ENCODE measurements around the gene WSCD2. TPM values are rescaled to one million over a fixed set of nuclear protein-coding genes. Genes with fewer than 3 reads are reported as not detected.
"Not testable (repeated sequence)": the region's sequence is repeated elsewhere in the genome, so short reads cannot be mapped to it uniquely, and the experiment has no call there.

Gene WSCD2
- polyA plus RNA-seq, 3 donors: 8.3 to 15.0 (median 8.7) TPM

- no peak for DNase-seq (ENCODE audit: extremely low read depth in 1 of 11, low read depth in 9 of 11, low spot score in 4 of 11)
Observed at GRCh38 chr12:108207791-108208730, 79.0 kb downstream of the WSCD2 start.

GRCh38 chr12:108210001-108210400, 80.9 kb downstream of the WSCD2 start:
- no peak for DNase-seq (ENCODE audit: extremely low read depth in 1 of 11, low read depth in 9 of 11, low spot score in 4 of 11)

GRCh38 chr12:108211157-108211556, 82.1 kb downstream of the WSCD2 start:
- no peak for DNase-seq (ENCODE audit: extremely low read depth in 1 of 11, low read depth in 9 of 11, low spot score in 4 of 11)

- no peak for DNase-seq (ENCODE audit: extremely low read depth in 1 of 11, low read depth in 9 of 11, low spot score in 4 of 11)
Observed at GRCh38 chr12:108213871-108214445, 84.9 kb downstream of the WSCD2 start.

- DNase-seq (ENCODE audit: extremely low read depth in 1 of 11, low read depth in 9 of 11, low spot score in 4 of 11): peak in 10 of 11 donors; percentile 20 to 58 (median 50)
Observed at GRCh38 chr12:108214486-108214885, 85.4 kb downstream of the WSCD2 start.

GRCh38 chr12:108215458-108215857, 86.4 kb downstream of the WSCD2 start:
- no peak for DNase-seq (ENCODE audit: extremely low read depth in 1 of 11, low read depth in 9 of 11, low spot score in 4 of 11)

- no peak for DNase-seq (ENCODE audit: extremely low read depth in 1 of 11, low read depth in 9 of 11, low spot score in 4 of 11)
Observed at GRCh38 chr12:108218921-108219320, 89.8 kb downstream of the WSCD2 start.

- not testable (repeated sequence) for DNase-seq (ENCODE audit: extremely low read depth in 1 of 11, low read depth in 9 of 11, low spot score in 4 of 11)
Observed at GRCh38 chr12:108225101-108225500, 96.0 kb downstream of the WSCD2 start.

- DNase-seq (ENCODE audit: extremely low read depth in 1 of 11, low read depth in 9 of 11, low spot score in 4 of 11): no peak
Observed at GRCh38 chr12:108226866-108227265, 97.8 kb downstream of the WSCD2 start.

- no peak for DNase-seq (ENCODE audit: extremely low read depth in 1 of 11, low read depth in 9 of 11, low spot score in 4 of 11)
Observed at GRCh38 chr12:108228746-108229145, 99.7 kb downstream of the WSCD2 start.

- no peak for DNase-seq (ENCODE audit: extremely low read depth in 1 of 11, low read depth in 9 of 11, low spot score in 4 of 11)
Observed at GRCh38 chr12:108231109-108231905, 102.2 kb downstream of the WSCD2 start.

- DNase-seq (ENCODE audit: extremely low read depth in 1 of 11, low read depth in 9 of 11, low spot score in 4 of 11): no peak
Observed at GRCh38 chr12:108231909-108232434, 102.9 kb downstream of the WSCD2 start.

- no peak for DNase-seq (ENCODE audit: extremely low read depth in 1 of 11, low read depth in 9 of 11, low spot score in 4 of 11)
Observed at GRCh38 chr12:108232565-108232964, 103.5 kb downstream of the WSCD2 start.

GRCh38 chr12:108234158-108234557, 105.1 kb downstream of the WSCD2 start:
- no peak for DNase-seq (ENCODE audit: extremely low read depth in 1 of 11, low read depth in 9 of 11, low spot score in 4 of 11)

GRCh38 chr12:108235197-108235984, 106.3 kb downstream of the WSCD2 start:
- DNase-seq (ENCODE audit: extremely low read depth in 1 of 11, low read depth in 9 of 11, low spot score in 4 of 11): no peak

- DNase-seq (ENCODE audit: extremely low read depth in 1 of 11, low read depth in 9 of 11, low spot score in 4 of 11): no peak
Observed at GRCh38 chr12:108235985-108236263, 106.8 kb downstream of the WSCD2 start.

- DNase-seq (ENCODE audit: extremely low read depth in 1 of 11, low read depth in 9 of 11, low spot score in 4 of 11): no peak
Observed at GRCh38 chr12:108236366-108236765, 107.3 kb downstream of the WSCD2 start.

- no peak for DNase-seq (ENCODE audit: extremely low read depth in 1 of 11, low read depth in 9 of 11, low spot score in 4 of 11)
Observed at GRCh38 chr12:108237272-108237671, 108.2 kb downstream of the WSCD2 start.

- DNase-seq (ENCODE audit: extremely low read depth in 1 of 11, low read depth in 9 of 11, low spot score in 4 of 11): no peak
Observed at GRCh38 chr12:108238474-108238873, 109.4 kb downstream of the WSCD2 start.
